Measurements from ENCODE around the gene PRKN.

- no peak for TF ChIP-seq SUZ12 (IDR thresholded peaks at IDR 0.05)
- TF ChIP-seq ZNF384 (IDR thresholded peaks at IDR 0.05), result no peak
- no peak for TF ChIP-seq NFRKB (IDR thresholded peaks at IDR 0.05)
- no peak for TF ChIP-seq LEF1 (IDR thresholded peaks at IDR 0.05; ENCODE audit: borderline replicate concordance)
These were observed 1073.4 kb downstream of the PRKN start for GRCh38 chr6:161654209-161654608.

Measured in HEK293T (cell line).